Cardiac fibroblast (primary cell): ENCODE data around the gene VWA3A.
"Not testable (repeated sequence)": the region's sequence is repeated elsewhere in the genome, so short reads cannot be mapped to it uniquely, and the experiment has no call there.

Experiments
- DNase-seq, 2 donors: peaks; one replicate each; pipeline versions ENCODE4 v3.0.0 to v3.0.0-alpha.2; 2010; ENCODE audit warnings: low read depth in 2 of 2
- H3K4me3 ChIP-seq, 2 donors: replicated peaks in 1 of 2; 1 replicate in 1 of 2; 2 replicates in 1 of 2; pipeline ENCODE4 v1.5.1; 2011; ENCODE audit warnings: low read depth in 2 of 2, low read length in 2 of 2, mild to moderate bottlenecking in 2 of 2, moderate library complexity in 1 of 2
- CTCF ChIP-seq: IDR thresholded peaks from one replicate; pipeline ENCODE4 v1.5.1; 2011; ENCODE audit warnings: low read depth, mild to moderate bottlenecking, low read length, inconsistent platforms

Gene VWA3A

DNA sequence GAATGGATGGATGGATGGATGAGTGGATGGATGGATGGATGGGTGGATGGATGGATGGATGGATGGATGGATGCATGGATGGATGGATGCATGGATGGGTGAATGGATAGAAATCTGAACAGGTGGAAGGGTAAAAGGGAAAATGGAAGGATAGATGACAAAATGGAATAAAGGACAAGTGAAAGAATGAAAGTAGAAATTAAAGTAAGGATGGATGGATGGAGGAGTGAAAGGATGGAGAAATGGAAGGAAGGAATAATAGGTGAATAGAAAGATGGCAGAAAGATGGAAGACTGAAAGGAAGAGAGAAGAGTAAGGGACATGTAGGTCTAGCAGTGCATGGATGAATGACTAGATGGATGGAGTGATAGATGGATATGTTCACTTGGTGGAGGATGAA, 29.9 kb downstream of the VWA3A start:
- no peak for DNase-seq
- H3K4me3 ChIP-seq: no peak overlapping the region
- TF ChIP-seq CTCF: no peak

DNA sequence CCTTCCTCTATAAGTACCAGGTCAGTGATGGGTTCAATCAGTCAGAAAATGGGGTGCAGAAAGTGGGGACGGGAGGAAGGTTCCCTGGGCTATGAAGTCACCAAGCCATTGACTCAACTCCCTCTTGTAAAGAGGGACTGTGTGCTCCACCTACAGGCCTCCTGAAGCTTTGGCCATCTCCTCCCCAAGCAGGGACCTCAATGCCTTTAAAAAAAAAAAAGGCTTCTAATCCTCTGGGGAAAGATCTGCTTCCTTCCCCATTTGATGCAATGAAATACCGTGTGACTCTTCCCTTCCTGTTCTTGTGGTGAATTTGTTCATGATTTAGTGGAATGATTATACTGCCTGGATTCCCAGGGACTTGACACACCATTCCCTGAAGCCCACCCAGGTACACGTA, 30.8 kb downstream of the VWA3A start:
- TF ChIP-seq CTCF: peak; percentile 17
- peak; percentile 2 to 33 for DNase-seq
- H3K4me3 ChIP-seq: no peak overlapping the region

DNA sequence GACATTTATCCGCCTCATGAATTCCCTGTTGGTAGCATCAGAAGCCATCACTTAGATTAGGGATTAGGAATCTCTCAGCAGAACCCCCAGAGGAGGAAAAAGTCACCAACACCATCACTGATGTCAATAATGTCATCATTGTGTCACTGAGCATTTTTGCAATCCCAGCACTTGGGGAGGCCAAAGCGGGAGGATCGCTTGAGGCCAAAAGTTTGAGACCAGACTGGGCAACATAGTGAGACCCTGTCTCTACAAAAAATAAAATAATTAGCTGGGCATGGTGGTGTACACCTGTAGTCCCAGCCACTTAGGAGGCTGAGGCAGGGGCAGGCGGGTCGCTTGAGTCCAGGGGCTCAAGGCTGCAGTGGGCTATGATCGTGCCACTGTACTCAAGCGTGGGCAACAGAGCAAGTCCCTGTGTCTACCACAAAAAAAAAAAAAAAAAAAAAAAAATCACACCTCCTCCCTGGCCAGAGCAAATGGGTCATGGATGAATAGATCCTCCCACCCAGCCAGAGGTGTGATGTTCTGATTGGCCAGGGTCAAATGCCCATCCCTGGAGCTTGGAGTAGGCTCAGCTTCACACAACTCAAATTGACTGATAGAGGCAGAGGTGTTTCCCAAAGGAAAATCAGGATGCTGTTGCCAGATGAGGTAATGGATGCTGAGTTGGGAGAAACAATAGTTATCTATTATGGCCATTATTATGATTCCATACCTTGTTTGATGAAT, 31.6 kb downstream of the VWA3A start:
- no peak for TF ChIP-seq CTCF
- H3K4me3 ChIP-seq: no peak overlapping the region
- no peak for DNase-seq

DNA sequence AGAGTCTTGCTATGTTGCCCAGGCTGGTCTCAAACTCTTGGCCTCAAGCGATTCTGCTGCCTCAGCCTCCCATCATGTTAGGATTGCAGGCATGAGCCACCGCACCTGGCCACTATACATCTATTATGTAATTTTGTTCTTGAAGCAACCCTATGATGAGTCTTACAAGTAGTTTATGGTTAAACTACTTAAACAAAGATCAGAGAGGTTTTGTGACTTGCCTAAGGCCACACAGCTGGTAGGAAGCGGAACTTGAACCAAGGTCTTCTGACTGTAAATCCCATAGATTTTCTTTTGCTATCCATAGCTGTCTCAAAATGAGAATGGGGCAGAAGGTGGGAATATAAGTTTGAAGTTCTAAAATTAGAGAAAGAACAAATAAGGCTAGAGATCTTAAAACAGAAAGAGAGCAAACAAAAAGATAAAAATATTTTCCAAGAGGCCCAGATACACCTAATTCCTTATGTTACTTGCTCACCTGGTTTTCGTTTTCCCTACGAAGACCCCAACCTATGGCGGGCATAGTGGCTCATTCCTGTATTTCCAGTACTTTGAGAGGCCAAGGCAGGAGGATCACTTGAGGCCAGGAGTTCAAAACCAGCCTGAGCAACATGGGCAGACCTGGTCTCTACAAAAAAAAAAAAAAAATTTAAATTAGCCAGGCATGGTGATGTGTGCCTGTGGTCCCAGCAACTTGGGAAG, 32.4 kb downstream of the VWA3A start:
- H3K4me3 ChIP-seq: no peak overlapping the region
- TF ChIP-seq CTCF: no peak
- DNase-seq: no peak

GRCh38 chr16:22126037-22126558, 33.8 kb downstream of the VWA3A start:
- TF ChIP-seq CTCF: no peak
- H3K4me3 ChIP-seq: no peak overlapping the region
- peak; percentile 8 to 17 for DNase-seq

GRCh38 chr16:22128537-22128936, 36.2 kb downstream of the VWA3A start:
- not testable (repeated sequence) for DNase-seq, H3K4me3 ChIP-seq

GRCh38 chr16:22130528-22130927, 38.2 kb downstream of the VWA3A start:
- DNase-seq: no peak
- H3K4me3 ChIP-seq: no peak overlapping the region
- no peak for TF ChIP-seq CTCF
